ENCODE data around the gene DISP2.

- no peak for TF ChIP-seq ZNF565 (CRISPR knock-in tag; conservative IDR thresholded peaks at IDR 0.05; ENCODE audit: low read depth)
- TF ChIP-seq CREB5 (CRISPR knock-in tag; IDR thresholded peaks at IDR 0.05; ENCODE audit: low read depth) = no peak
- TF ChIP-seq ZNF8 (CRISPR knock-in tag; IDR thresholded peaks at IDR 0.05) = no peak
- no peak for TF ChIP-seq PPARA (CRISPR knock-in tag; IDR thresholded peaks at IDR 0.05; ENCODE audit: borderline replicate concordance)
- TF ChIP-seq RARB (CRISPR knock-in tag; IDR thresholded peaks at IDR 0.05) = no peak
- TF ChIP-seq ARNTL (CRISPR knock-in tag; IDR thresholded peaks at IDR 0.05; ENCODE audit: borderline replicate concordance, low read depth) = no peak
- TF ChIP-seq SNAI2 (CRISPR knock-in tag; IDR thresholded peaks at IDR 0.05) = no peak
- TF ChIP-seq TCF4 (CRISPR knock-in tag; IDR thresholded peaks at IDR 0.05; ENCODE audit: borderline replicate concordance) = no peak
- TF ChIP-seq CSDC2 (CRISPR knock-in tag; IDR thresholded peaks at IDR 0.05) = no peak
- no peak for TF ChIP-seq CSRNP3 (CRISPR knock-in tag; IDR thresholded peaks at IDR 0.05)
Observed at GRCh38 chr15:40331637-40332036, 26.4 kb upstream of the DISP2 start.

All from SK-N-SH treated with all-trans-retinoic acid at 6 μM for 48 hours (cell line).